Measurements from ENCODE around the gene PPM1E.

DNA sequence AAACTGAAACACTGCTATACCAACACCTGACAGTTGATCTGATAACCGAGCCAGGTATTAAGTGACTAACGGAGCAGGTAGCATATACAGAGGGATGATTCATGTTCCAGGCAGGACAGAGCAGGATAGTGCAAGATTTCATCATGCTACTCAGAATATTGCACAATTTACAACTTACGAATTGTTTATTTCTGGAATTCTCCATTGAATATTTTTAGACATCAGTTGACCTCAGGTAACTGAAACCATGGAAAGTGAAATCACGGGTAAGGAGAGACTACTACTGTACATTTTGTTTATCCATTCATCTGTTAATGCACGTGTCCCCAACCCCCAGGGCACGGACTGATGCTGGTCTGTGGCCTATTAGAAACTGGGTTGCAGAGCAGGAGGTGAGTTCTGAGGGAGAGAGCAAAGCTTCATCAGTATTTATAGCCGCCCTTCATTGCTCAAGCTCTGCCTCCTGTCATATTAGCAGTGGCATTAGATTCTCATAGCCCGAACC lies 14.5 kb upstream of the PPM1E start:
- TF ChIP-seq, protein P1, sequence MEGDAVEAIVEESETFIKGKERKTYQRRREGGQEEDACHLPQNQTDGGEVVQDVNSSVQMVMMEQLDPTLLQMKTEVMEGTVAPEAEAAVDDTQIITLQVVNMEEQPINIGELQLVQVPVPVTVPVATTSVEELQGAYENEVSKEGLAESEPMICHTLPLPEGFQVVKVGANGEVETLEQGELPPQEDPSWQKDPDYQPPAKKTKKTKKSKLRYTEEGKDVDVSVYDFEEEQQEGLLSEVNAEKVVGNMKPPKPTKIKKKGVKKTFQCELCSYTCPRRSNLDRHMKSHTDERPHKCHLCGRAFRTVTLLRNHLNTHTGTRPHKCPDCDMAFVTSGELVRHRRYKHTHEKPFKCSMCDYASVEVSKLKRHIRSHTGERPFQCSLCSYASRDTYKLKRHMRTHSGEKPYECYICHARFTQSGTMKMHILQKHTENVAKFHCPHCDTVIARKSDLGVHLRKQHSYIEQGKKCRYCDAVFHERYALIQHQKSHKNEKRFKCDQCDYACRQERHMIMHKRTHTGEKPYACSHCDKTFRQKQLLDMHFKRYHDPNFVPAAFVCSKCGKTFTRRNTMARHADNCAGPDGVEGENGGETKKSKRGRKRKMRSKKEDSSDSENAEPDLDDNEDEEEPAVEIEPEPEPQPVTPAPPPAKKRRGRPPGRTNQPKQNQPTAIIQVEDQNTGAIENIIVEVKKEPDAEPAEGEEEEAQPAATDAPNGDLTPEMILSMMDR (optimal IDR thresholded peaks at IDR 0.05 in 1 of 3, IDR thresholded peaks at IDR 0.05 in 1 of 3, conservative IDR thresholded peaks at IDR 0.05 in 1 of 3; ENCODE audit: extremely low read depth in 1 of 3, insufficient read depth in 2 of 3, low read length in 3 of 3), result no peak
- no peak for TF ChIP-seq EZH2 (IDR thresholded peaks at IDR 0.05; ENCODE audit: low read length)

Data from keratinocyte (primary cell).